Neural cell (in vitro differentiated cells): ENCODE results near the gene BEND5. TPM values are rescaled to one million over a fixed set of nuclear protein-coding genes. Genes with fewer than 3 reads are reported as not detected.

Source experiments
- H2AFZ ChIP-seq: fragments of 200-600, 300-800 bp; sonication (generic), shearing (Covaris generic); 2 replicates; pipeline ENCODE4 v1.6.0; 2014; ENCODE audit warnings: low read depth, mild to moderate bottlenecking, antibody characterized with exemption, low read length, moderate library complexity
- H3F3A ChIP-seq: fragments of 200-600 bp; shearing (Covaris generic); 2 replicates; pipeline ENCODE4 v1.6.1; 2016; ENCODE audit warnings: mild to moderate bottlenecking, moderate library complexity, mixed read lengths, antibody characterized with exemption, low read length; ENCODE audit not compliant: insufficient read depth, poor library complexity, severe bottlenecking
- H3K27ac ChIP-seq: fragments of 200-600, 300-800 bp; sonication (generic), shearing (Covaris generic); 2 replicates; pipeline ENCODE4 v1.5.1; 2014; ENCODE audit warnings: mild to moderate bottlenecking, low read length, moderate library complexity
- H3K27me3 ChIP-seq: fragments of 300-800, 200-600 bp; sonication (generic), shearing (Covaris generic); 2 replicates; pipeline ENCODE4 v1.6.0; 2014; ENCODE audit warnings: mild to moderate bottlenecking, low read depth, low read length, moderate library complexity; ENCODE audit not compliant: insufficient read depth
- H3K36me3 ChIP-seq: fragments of 300-800, 200-600 bp; sonication (generic), shearing (Covaris generic); 2 replicates; pipeline ENCODE4 v1.5.1; 2014; ENCODE audit warnings: mild to moderate bottlenecking, antibody characterized with exemption, low read length, moderate library complexity; ENCODE audit not compliant: insufficient read depth
- H3K4me2 ChIP-seq: fragments of 300-800, 200-600 bp; sonication (generic), shearing (Covaris generic); 2 replicates; pipeline ENCODE4 v1.6.0; 2014; ENCODE audit warnings: mild to moderate bottlenecking, low read length
- H3K4me3 ChIP-seq: fragments of 300-800, 200-600 bp; sonication (generic), shearing (Covaris generic); 2 replicates; pipeline ENCODE4 v1.5.1; 2014; ENCODE audit warnings: mild to moderate bottlenecking, low read length, moderate library complexity
- H3K79me2 ChIP-seq: fragments of 200-600 bp; shearing (Covaris generic); replicated peaks from 2 replicates; pipeline ENCODE4 v1.6.0; 2014; ENCODE audit warnings: mild to moderate bottlenecking, low read length, moderate library complexity; ENCODE audit not compliant: insufficient read depth
- H3K9ac ChIP-seq: fragments of 300-800, 200-600 bp; sonication (generic), shearing (Covaris generic); 2 replicates; pipeline ENCODE4 v1.6.1; 2016; ENCODE audit warnings: mild to moderate bottlenecking, low read length, mixed read lengths
- H3K9me2 ChIP-seq: fragments of 200-600 bp; shearing (Covaris generic); 2 replicates; pipeline ENCODE4 v1.6.1; 2016; ENCODE audit warnings: mild to moderate bottlenecking, low read length, mixed read lengths; ENCODE audit not compliant: insufficient read depth
- H3K9me3 ChIP-seq: fragments of 200-600, 300-800 bp; sonication (generic), shearing (Covaris generic); 2 replicates; pipeline ENCODE4 v1.6.1; 2016; ENCODE audit warnings: mild to moderate bottlenecking, mixed run types, low read length, moderate library complexity, mixed read lengths
- H4K20me1 ChIP-seq: fragments of 200-600 bp; shearing (Covaris generic); 2 replicates; pipeline ENCODE4 v1.6.1; 2016; ENCODE audit warnings: mild to moderate bottlenecking, mixed run types; ENCODE audit not compliant: insufficient read depth
- EP300 ChIP-seq: fragments of 450-650 bp; conservative IDR thresholded peaks from 2 replicates; pipeline ENCODE4 v1.6.1; 2014; ENCODE audit warnings: antibody characterized with exemption, mild to moderate bottlenecking, moderate library complexity; ENCODE audit not compliant: poor library complexity, severe bottlenecking
- EZH2 ChIP-seq: fragments of 200-600, 300-800 bp; shearing (Covaris generic), sonication (generic); IDR thresholded peaks from 2 replicates; pipeline ENCODE4 v1.6.1; 2014; ENCODE audit warnings: antibody characterized with exemption, low read length, borderline replicate concordance, mild to moderate bottlenecking; ENCODE audit not compliant: insufficient read depth, poor library complexity, severe bottlenecking
- MXI1 ChIP-seq: fragments of 450-650 bp; conservative IDR thresholded peaks from 2 replicates; pipeline ENCODE4 v1.6.1; 2014; ENCODE audit warnings: antibody characterized with exemption, mild to moderate bottlenecking; ENCODE audit not compliant: poor library complexity, severe bottlenecking
- POLR2AphosphoS5 ChIP-seq: IDR thresholded peaks from 2 replicates; pipeline ENCODE4 v1.6.1; 2012
- RAD21 ChIP-seq: fragments of 450-650 bp; conservative IDR thresholded peaks from 2 replicates; pipeline ENCODE4 v1.6.1; 2014; ENCODE audit warnings: antibody characterized with exemption, mild to moderate bottlenecking, moderate library complexity
- SMC3 ChIP-seq: fragments of 450-650 bp; conservative IDR thresholded peaks from 2 replicates; pipeline ENCODE4 v1.6.1; 2014; ENCODE audit warnings: antibody characterized with exemption, mild to moderate bottlenecking, moderate library complexity; ENCODE audit not compliant: poor library complexity
- TAF1 ChIP-seq: IDR thresholded peaks from 2 replicates; pipeline ENCODE4 v1.6.1; 2012; ENCODE audit warnings: low read depth
- polyA plus RNA-seq: library from polyadenylated mRNA; depleted of rRNA; stranded (reverse); fragments of >200 nt; gene quantifications from 2 replicates; pipeline ENCODE4 v1.2.3, GENCODE V29; 2014
- TF ChIP-seq, protein P1 (sequence below): fragments of 450-650 bp; IDR thresholded peaks from 2 replicates; pipeline ENCODE4 v1.5.1; 2014; ENCODE audit warnings: antibody characterized with exemption, mild to moderate bottlenecking, moderate library complexity; ENCODE audit not compliant: poor library complexity, severe bottlenecking
- TF ChIP-seq, protein P2 (sequence below): IDR thresholded peaks from 2 replicates; pipeline ENCODE4 v1.6.1; 2012; ENCODE audit warnings: borderline replicate concordance

Gene BEND5
- polyA plus RNA-seq, 1 donor from 2014 or later, result 64.9 TPM

DNA sequence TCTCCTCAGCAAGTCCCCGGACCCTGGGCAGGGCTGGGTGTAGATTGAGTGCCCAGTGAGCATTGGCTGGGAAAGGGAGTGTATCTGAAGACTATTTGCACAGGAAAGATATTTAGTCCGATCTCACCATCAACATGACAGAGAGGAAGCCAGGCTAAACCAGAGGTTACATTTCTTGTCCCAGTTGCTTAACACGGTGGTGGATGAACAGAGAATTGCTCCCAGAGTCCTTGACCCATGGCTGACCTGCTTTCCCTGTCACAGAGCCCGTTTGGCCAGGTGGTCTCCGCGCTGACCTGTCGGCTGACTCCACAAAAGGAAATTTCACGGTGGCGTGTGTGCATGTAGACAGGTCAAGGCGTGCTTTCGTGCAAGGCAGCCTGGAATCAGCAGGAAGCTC lies 83.5 kb downstream of the BEND5 start:
- H3K9me3 ChIP-seq, result no peaks in the 10 kb centered on the region
- H3K4me3 ChIP-seq, result no peak overlapping the region
- H3K9me2 ChIP-seq, result no peaks in the 10 kb centered on the region
- no peaks in the 10 kb centered on the region for H3K27me3 ChIP-seq
- no peaks in the 10 kb centered on the region for H4K20me1 ChIP-seq
- H3K27ac ChIP-seq, result no peak overlapping the region
- H3F3A ChIP-seq, result no peaks in the 10 kb centered on the region
- TF ChIP-seq POLR2AphosphoS5 (no peak), EZH2 (no peak), TAF1 (no peak), EP300 (no peak), MXI1 (no peak)
- TF ChIP-seq, protein P1, sequence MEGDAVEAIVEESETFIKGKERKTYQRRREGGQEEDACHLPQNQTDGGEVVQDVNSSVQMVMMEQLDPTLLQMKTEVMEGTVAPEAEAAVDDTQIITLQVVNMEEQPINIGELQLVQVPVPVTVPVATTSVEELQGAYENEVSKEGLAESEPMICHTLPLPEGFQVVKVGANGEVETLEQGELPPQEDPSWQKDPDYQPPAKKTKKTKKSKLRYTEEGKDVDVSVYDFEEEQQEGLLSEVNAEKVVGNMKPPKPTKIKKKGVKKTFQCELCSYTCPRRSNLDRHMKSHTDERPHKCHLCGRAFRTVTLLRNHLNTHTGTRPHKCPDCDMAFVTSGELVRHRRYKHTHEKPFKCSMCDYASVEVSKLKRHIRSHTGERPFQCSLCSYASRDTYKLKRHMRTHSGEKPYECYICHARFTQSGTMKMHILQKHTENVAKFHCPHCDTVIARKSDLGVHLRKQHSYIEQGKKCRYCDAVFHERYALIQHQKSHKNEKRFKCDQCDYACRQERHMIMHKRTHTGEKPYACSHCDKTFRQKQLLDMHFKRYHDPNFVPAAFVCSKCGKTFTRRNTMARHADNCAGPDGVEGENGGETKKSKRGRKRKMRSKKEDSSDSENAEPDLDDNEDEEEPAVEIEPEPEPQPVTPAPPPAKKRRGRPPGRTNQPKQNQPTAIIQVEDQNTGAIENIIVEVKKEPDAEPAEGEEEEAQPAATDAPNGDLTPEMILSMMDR, result no peak
- TF ChIP-seq, protein P2, sequence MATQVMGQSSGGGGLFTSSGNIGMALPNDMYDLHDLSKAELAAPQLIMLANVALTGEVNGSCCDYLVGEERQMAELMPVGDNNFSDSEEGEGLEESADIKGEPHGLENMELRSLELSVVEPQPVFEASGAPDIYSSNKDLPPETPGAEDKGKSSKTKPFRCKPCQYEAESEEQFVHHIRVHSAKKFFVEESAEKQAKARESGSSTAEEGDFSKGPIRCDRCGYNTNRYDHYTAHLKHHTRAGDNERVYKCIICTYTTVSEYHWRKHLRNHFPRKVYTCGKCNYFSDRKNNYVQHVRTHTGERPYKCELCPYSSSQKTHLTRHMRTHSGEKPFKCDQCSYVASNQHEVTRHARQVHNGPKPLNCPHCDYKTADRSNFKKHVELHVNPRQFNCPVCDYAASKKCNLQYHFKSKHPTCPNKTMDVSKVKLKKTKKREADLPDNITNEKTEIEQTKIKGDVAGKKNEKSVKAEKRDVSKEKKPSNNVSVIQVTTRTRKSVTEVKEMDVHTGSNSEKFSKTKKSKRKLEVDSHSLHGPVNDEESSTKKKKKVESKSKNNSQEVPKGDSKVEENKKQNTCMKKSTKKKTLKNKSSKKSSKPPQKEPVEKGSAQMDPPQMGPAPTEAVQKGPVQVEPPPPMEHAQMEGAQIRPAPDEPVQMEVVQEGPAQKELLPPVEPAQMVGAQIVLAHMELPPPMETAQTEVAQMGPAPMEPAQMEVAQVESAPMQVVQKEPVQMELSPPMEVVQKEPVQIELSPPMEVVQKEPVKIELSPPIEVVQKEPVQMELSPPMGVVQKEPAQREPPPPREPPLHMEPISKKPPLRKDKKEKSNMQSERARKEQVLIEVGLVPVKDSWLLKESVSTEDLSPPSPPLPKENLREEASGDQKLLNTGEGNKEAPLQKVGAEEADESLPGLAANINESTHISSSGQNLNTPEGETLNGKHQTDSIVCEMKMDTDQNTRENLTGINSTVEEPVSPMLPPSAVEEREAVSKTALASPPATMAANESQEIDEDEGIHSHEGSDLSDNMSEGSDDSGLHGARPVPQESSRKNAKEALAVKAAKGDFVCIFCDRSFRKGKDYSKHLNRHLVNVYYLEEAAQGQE, result no peak
- H2AFZ ChIP-seq, result no peak overlapping the region
- no peak overlapping the region for H3K9ac ChIP-seq
- H3K4me2 ChIP-seq, result no peak overlapping the region
- no peaks in the 10 kb centered on the region for H3K36me3 ChIP-seq
- no peaks in the 10 kb centered on the region for H3K79me2 ChIP-seq

DNA sequence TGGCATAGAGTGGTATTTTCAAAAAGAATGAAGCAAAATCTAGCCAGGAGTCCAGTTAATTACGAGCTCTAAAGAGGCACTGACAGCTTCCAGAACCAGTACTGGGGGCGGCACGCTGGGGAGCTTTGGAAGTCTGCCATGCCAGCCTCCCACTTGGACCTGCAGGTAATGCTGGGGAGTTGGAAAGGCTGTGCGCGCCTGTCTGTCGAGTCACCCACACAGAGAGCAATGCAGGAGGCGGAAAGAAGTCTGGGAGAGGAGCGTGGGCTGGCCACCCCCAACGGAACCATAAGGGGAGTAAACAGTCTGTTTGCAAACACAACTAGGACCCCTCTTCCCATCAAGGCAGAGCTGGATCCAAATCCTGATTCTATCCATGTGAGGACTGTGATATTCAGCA lies 84.5 kb downstream of the BEND5 start:
- Histone ChIP-seq H3K36me3 (no peaks in the 10 kb centered on the region), H3K4me3 (no peak overlapping the region)

DNA sequence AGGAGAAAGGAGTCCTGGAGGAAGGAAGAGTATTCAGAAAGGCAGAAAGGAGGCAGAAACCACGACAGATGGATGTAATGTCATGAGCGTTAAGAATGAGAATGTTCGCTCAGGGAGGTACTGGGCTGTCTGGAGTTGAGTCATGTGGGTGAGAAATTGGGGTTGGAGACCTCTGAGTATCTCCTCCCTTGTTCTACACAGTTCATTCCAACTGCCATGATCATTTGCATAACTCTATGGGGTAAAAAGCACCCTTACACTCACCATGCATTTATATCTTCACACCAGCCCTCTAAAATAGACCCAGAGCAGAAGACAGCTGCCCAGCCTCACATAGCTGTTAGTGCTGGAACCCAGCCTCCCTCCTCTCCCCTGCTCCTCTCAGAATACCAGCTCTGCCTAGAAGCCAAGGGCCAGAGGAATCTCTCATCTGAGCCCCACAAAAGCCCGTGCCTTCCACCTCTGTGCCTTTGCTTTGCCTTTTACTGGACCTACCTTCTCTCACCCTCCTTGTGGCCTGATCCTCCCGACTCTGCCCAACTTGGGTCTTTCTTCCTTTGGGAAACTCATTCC lies 85.2 kb downstream of the BEND5 start:
- Histone ChIP-seq H3K27ac (no peak overlapping the region), H4K20me1 (no peaks in the 10 kb centered on the region), H3K79me2 (no peaks in the 10 kb centered on the region)

More for the DNA sequence above, 84.5 kb downstream of the BEND5 start:
- TF ChIP-seq SMC3, result no peak
- no peak for TF ChIP-seq EP300
- H3K4me2 ChIP-seq, result no peak overlapping the region
- no peak overlapping the region for H2AFZ ChIP-seq
- H3K27me3 ChIP-seq, result no peaks in the 10 kb centered on the region
- H3F3A ChIP-seq, result no peaks in the 10 kb centered on the region
- H3K79me2 ChIP-seq, result no peaks in the 10 kb centered on the region
- no peak overlapping the region for H3K27ac ChIP-seq
- H4K20me1 ChIP-seq, result no peaks in the 10 kb centered on the region
- H3K9me2 ChIP-seq, result no peaks in the 10 kb centered on the region
- no peaks in the 10 kb centered on the region for H3K9me3 ChIP-seq
- H3K9ac ChIP-seq, result no peak overlapping the region

More for the DNA sequence above, 85.2 kb downstream of the BEND5 start:
- Histone ChIP-seq H2AFZ (no peak overlapping the region), H3K4me2 (no peak overlapping the region), H3K9ac (no peak overlapping the region), H3F3A (no peaks in the 10 kb centered on the region), H3K36me3 (no peaks in the 10 kb centered on the region), H3K4me3 (no peak overlapping the region), H3K9me2 (no peaks in the 10 kb centered on the region), H3K9me3 (no peaks in the 10 kb centered on the region), H3K27me3 (no peaks in the 10 kb centered on the region)
- TF ChIP-seq RAD21 (no peak), EZH2 (no peak), EP300 (no peak), POLR2AphosphoS5 (no peak), TAF1 (no peak)
